Stomach (tissue), 9 donors: ENCODE measurements around the gene AFAP1. TPM values are rescaled to one million over a fixed set of nuclear protein-coding genes. Genes with fewer than 3 reads are reported as not detected.

Source experiments
- DNase-seq, 2 donors: peaks; one replicate each; pipeline versions ENCODE4 v3.0.0 to v3.0.0-alpha.2; 2013 to 2019
- H3K27ac ChIP-seq, 5 donors: fragments of 200-600 bp in 4 of 5; sonication (generic) in 4 of 5; one replicate each; pipeline ENCODE4 v1.5.1; 2013 to 2019; ENCODE audit warnings: mild to moderate bottlenecking in 1 of 5, moderate library complexity in 1 of 5
- H3K27me3 ChIP-seq, 3 donors: fragments of 200-600 bp; sonication (generic); one replicate each; pipeline ENCODE4 v1.5.1; 2017 to 2019; ENCODE audit warnings: mixed run types in 1 of 3
- H3K36me3 ChIP-seq, 4 donors: fragments of 200-600 bp; sonication (generic); 1 replicate in 3 of 4; 2 replicates in 1 of 4; pipeline ENCODE4 v1.5.1; 2016 to 2019
- H3K4me1 ChIP-seq, 4 donors: fragments of 200-600 bp; sonication (generic); one replicate each; pipeline ENCODE4 v1.5.1; 2016 to 2019
- H3K4me3 ChIP-seq, 4 donors: fragments of 200-600 bp; sonication (generic) in 3 of 4; one replicate each; pipeline ENCODE4 v1.5.1; 2016 to 2019; ENCODE audit warnings: mild to moderate bottlenecking in 1 of 4
- H3K9me3 ChIP-seq, 4 donors: fragments of 200-600 bp; sonication (generic); one replicate each; pipeline ENCODE4 v1.5.1; 2016 to 2019
- CTCF ChIP-seq, 7 experiments: fragments of 450-650 bp in 4 of 7; fragments of 200-600 bp in 3 of 7; sonication (generic) in 3 of 7; IDR thresholded peaks; one replicate each; pipeline ENCODE4 v1.5.1; 2016 to 2019; ENCODE audit warnings: antibody characterized with exemption in 7 of 7, control low read depth in 2 of 7, mild to moderate bottlenecking in 1 of 7
- EP300 ChIP-seq: sonication (generic); formaldehyde crosslinking; IDR thresholded peaks from one replicate; pipeline ENCODE4 v1.6.1; 2017; ENCODE audit warnings: antibody characterized with exemption
- POLR2A ChIP-seq, 4 donors: fragments of 450-650 bp; IDR thresholded peaks; one replicate each; pipeline ENCODE4 v1.6.1; 2016; ENCODE audit warnings: antibody characterized with exemption in 4 of 4, control low read depth in 2 of 4, mild to moderate bottlenecking in 1 of 4, moderate library complexity in 1 of 4
- POLR2AphosphoS5 ChIP-seq, 3 donors: sonication (generic); formaldehyde crosslinking; IDR thresholded peaks; one replicate each; pipeline ENCODE4 v1.6.1; 2016; ENCODE audit warnings: antibody characterized with exemption in 3 of 3
- WGBS, 5 donors: extraction: QIAGEN DNeasy Blood & Tissue Kit in 3 of 5; methylation state at CpG; one replicate each; pipeline versions ENCODE4 v1.1.5 to v1.1.7; 2013 to 2018; 5-methylcytosine and 5-hydroxymethylcytosine counted together
- intact Hi-C: fragments of 100-400 bp; cut with DNase I; formaldehyde crosslinking; loops from one replicate; pipeline ENCODE4 v1.15.1; 2023; ENCODE audit warnings: low total_unique reads
- polyA plus RNA-seq, 3 donors: library from polyadenylated mRNA; stranded (reverse); fragments of 200-250 nt; gene quantifications; one replicate each; pipeline ENCODE4 v1.2.3, GENCODE V29; 2013
- total RNA-seq, 5 donors: library from RNA; depleted of rRNA; stranded (reverse); fragments of >200 nt; gene quantifications; one replicate each; pipeline versions ENCODE4 v1.1.0 to v1.2.3, GENCODE V29; 2014 to 2016
- donor health status: healthy with polysubstance abuse.
- donor health status: Bipolar disorder and iron deficiency.
- donor health status: healthy.

AFAP1 gene
- total and polyA plus RNA-seq, 8 donors: 4.1 to 88.9 (median 12.8) TPM

- peaks cover 34 to 95% (median 90%) of the 10 kb centered on the region in 4 donors for H3K36me3 ChIP-seq
- no peak overlapping the region for H3K4me3 ChIP-seq
- WGBS, 5 donors: 66 to 83% (median 76%) methylated on average over 22 to 26 of the region's 26 CpGs
- H3K27me3 ChIP-seq: no peaks in the 10 kb centered on the region
- H3K9me3 ChIP-seq: no peaks in the 10 kb centered on the region
- no peak for DNase-seq
- peak overlapping the region in 1 of 5 donors; percentile 68 for H3K27ac ChIP-seq
- intact Hi-C loops: no loop called here
- peaks cover 0 to 18% (median 5%) of the 10 kb centered on the region in 4 donors for H3K4me1 ChIP-seq
- no peak for TF ChIP-seq POLR2A (IDR thresholded peaks at IDR 0.05)
- TF ChIP-seq CTCF (IDR thresholded peaks at IDR 0.05): no peak
- TF ChIP-seq EP300: no peak
- no peak for TF ChIP-seq POLR2AphosphoS5 (IDR thresholded peaks at IDR 0.05)
Observed at GRCh38 chr4:7771541-7772507, 167.8 kb downstream of the AFAP1 start.

- DNase-seq: no peak
- Histone ChIP-seq H3K4me1 (peaks cover 0 to 18% (median 5%) of the 10 kb centered on the region in 4 donors), H3K36me3 (peaks cover 34 to 96% (median 91%) of the 10 kb centered on the region in 4 donors), H3K9me3 (no peaks in the 10 kb centered on the region), H3K27me3 (no peaks in the 10 kb centered on the region), H3K4me3 (no peak overlapping the region), H3K27ac (no peak overlapping the region)
- WGBS, 5 donors: 66 to 90% (median 74%) methylated on average over 6 of the region's 6 CpGs
- TF ChIP-seq POLR2A (IDR thresholded peaks at IDR 0.05) (no peak), CTCF (IDR thresholded peaks at IDR 0.05) (no peak), EP300 (no peak), POLR2AphosphoS5 (IDR thresholded peaks at IDR 0.05) (no peak)
- intact Hi-C loops: no loop called here
Observed at GRCh38 chr4:7771056-7771455, 168.6 kb downstream of the AFAP1 start.

- peak in 1 of 2 donors; percentile 40 for DNase-seq
- Histone ChIP-seq H3K4me3 (no peak overlapping the region), H3K4me1 (peaks cover 0 to 18% (median 5%) of the 10 kb centered on the region in 4 donors), H3K27me3 (no peaks in the 10 kb centered on the region), H3K9me3 (no peaks in the 10 kb centered on the region), H3K36me3 (peaks cover 36 to 96% (median 94%) of the 10 kb centered on the region in 4 donors), H3K27ac (no peak overlapping the region)
- intact Hi-C loops: no loop called here
- TF ChIP-seq CTCF (IDR thresholded peaks at IDR 0.05): peak in 1 of 7 experiments; percentile 9
- TF ChIP-seq POLR2A (IDR thresholded peaks at IDR 0.05): no peak
- whole genome bisulfite sequencing, 5 donors: 77 to 85% (median 81%) methylated on average over 13 of the region's 13 CpGs
Observed at GRCh38 chr4:7770224-7771050, 169.2 kb downstream of the AFAP1 start.
